CD4-positive, alpha-beta T cell treated with Interleukin-10 for 1 hour (primary cell): ENCODE measurements around the gene BAIAP3.
"Not testable (repeated sequence)": the region's sequence is repeated elsewhere in the genome, so short reads cannot be mapped to it uniquely, and the experiment has no call there.

Experiments
- DNase-seq: peaks from one replicate; pipeline ENCODE4 v3.0.0-alpha.2; 2020

Gene BAIAP3

DNA sequence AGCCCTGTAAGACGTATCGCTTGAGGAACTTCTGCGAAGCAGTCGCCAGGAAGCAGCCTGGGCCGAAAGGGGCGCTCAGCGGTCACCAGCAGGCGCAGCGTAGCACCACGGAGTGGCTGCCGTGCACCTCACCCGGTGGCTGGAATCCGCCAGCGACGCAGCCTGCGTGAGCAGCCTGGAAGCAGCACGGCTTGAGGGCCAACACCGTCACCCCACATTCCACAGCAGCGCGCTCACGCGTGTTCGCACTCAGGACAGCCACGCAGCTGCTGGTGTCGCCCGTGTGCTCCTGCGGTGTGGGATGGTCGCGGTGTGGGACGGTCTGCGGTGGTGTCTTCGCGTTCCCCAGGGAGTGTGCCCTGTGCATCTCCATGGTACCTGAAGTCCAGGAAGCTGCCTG lies 14.4 kb upstream of the BAIAP3 start:
- no peak for DNase-seq

DNA sequence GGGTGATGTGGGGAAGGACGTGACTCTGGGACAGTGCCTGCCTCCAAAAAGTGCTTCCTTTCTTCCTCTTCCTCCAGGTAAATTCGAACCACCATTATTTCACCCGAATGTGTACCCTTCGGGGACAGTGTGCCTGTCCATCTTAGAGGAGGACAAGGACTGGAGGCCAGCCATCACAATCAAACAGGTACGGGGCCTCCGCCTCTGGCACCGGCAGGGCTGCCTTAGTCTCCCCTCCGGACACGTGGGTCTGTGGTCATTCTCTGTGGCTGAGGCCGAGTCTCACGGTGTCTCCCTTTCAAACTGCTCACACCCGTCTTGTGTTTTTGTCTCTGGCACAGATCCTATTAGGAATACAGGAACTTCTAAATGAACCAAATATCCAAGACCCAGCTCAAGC lies 13.3 kb upstream of the BAIAP3 start:
- no peak for DNase-seq

DNA sequence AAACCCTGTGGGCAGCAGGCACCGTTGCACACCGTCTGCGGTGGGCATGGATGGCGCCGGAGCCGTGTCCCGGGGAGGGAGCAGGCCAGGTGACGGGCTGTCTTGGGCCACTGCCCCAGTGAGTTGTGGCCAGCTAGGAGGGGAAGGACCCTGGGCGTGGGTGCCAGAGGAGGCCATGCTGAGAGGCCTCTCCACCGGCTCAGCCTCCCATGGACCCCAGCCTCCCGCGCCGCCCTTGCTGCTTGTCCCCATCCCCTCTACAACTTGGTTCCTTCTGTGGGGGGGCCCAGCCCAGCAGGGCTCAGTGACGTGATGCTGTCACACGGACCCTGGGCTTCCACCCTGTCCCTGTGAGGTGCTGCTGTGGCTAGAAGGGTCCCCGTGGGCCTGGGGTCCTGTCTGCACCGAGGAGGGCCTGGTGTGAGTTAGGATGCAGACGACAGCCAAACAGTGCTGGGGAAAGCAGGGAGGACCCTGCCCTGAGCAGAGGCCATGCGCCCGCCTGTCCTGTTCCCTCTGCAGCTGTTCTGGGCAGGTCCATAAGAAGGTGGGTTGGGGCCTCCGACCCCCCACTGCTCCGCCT lies 12.7 kb upstream of the BAIAP3 start:
- no peak for DNase-seq

DNA sequence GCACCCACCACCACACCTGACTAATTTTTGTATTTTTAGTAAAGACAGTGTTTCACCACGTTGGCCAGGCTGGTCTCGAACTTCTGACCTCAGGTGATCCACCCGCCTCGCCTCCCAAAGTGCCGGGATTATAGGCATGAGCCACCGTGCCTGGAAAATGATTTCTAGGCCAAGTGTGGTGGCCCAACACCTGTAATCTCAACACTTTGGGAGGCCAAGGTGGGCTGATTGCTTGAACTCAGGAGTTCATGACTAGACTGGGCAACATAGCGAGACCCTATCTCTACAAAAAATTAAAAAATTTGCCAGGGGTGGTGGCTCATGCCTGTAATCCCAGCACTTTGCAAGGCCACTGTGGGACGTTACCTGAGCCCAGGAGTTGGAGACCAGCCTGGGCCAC lies 11.0 kb upstream of the BAIAP3 start:
- DNase-seq = no peak

DNA sequence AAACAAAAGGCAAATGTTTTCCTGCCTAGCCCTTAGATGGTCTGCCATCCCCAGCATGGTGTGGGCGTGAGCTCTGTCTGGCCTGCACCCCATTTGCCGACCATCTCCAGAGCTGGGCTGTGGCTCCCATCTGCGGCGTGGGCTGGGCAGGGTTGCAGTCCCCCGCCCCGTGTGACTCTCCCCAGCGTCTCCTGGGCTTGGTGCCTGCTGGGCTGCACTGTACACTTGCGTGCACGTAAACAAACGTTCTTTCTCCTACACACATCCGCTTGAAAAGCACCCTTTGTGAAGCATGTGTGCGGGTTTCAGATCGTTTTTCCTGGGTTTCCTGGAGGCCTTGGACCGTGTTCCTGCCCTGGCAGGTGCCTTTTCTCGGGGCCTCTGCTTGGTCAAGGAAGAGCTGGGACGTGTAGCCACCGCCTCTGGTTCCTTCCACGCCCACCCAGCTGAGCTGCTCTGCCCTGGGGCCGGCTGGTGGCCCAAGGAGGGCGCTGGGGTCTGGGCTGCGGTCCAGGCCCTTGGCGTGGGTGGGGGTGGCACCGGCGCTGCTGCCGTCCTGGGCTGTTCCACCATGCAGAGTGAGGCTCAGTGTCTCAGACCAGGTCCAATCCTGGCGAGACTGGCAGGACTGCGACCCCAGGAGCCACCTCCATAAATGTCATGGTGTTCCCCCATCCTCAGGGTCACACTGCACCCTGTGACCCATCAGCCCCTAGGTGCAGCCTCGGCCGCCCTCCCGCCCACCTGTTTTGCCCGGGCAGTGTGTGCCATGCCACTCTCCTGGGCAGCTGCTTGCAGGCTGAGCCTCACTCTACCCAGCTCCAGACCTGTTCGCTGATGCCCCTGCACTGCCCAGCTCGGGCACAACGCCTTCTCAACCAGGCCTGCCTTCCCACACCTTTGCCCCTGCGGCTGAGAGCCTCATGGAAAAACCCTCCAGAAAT lies 9.9 kb upstream of the BAIAP3 start:
- DNase-seq = no peak

DNA sequence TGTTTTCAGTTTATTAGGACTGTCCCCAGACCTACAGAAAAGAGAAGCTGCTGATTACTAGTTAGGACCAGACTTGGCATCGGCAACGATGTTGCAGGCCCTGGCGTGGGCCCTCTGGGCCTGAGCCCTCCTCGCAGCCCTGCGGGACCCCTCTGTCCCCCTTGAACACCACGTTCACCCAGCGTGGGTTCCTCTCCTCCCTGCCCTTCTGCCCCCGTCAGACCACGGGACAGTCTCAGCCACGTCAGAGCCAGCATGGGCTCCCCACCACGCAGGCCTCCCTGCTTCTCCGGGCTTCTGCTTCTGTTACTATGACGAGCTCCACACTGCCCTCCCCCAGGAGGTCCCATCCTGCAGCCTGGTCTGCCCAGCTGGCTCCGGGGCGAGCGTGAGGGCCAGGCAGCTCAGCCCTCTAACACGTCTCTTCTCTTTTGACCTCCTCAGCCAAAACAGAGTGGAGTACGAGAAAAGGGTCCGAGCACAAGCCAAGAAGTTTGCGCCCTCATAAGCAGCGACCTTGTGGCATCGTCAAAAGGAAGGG lies 9.1 kb upstream of the BAIAP3 start:
- no peak for DNase-seq

DNA sequence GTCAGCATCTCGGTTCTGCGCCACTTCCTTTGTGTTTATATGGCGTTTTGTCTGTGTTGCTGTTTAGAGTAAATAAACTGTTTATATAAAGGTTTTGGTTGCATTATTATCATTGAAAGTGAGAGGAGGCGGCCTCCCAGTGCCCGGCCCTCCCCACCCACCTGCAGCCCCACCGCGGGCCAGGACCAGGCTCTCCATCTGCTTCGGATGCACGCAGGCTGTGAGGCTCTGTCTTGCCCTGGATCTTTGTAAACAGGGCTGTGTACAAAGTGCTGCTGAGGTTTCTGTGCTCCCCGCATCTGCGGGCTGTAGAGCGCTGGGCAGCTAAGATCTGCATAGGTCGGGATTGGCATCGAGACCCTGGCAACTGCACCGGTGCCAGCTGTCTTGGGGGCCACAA lies 8.2 kb upstream of the BAIAP3 start:
- no peak for DNase-seq

DNA sequence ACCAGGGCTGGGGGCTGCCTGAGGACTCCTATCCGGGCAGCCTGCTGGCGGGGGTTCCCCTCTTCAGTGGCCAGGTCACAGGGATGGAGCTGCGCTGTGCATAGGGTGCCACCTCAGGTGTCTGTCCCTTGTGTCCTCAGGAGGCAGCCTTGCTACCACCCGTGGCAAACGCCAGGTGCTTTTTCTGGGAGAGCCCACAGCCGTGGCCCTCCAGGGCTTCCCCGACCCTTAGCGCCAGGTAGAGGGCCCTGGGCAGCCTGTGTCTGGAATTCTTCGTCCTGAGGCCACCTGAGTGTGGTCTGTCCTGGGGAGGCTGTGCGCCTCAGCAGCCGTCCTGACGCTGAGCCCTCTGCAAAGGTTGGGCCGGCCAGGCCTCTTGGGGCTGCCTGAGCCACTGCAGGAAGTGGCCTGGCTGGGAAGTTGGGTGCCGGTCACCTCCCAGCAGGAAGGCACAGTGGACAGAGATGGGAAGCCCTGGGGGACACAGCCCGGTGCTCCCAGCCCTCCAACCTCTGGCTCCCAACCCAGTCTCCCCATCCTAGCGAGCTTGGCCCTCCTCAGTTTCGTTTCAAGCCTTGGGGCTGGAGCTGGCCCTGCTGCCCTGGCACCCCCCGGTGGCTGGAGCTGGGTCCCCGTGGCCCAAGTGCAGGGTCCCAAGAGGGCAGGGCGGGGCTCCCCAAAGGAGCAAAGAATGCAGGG lies 7.6 kb upstream of the BAIAP3 start:
- no peak for DNase-seq

DNA sequence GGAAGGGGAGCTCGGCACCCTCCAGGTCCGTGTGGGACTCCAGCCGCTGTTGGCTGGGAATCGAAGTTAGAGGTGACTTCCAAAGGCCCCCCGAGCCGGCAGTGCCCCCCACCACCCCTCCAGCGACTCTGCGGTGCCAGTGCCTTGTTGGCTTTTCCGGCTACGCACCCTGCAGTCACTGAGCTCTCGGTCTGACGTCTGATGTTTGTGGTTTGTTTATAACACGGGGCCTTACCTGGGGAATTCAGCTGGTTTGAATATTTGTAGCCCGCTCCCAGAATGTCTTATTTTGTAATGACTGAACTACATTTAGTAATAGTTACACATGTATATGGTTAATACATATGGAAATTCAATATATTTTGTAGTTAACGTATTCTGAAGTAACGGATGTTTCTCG lies 7.1 kb upstream of the BAIAP3 start:
- no peak for DNase-seq

DNA sequence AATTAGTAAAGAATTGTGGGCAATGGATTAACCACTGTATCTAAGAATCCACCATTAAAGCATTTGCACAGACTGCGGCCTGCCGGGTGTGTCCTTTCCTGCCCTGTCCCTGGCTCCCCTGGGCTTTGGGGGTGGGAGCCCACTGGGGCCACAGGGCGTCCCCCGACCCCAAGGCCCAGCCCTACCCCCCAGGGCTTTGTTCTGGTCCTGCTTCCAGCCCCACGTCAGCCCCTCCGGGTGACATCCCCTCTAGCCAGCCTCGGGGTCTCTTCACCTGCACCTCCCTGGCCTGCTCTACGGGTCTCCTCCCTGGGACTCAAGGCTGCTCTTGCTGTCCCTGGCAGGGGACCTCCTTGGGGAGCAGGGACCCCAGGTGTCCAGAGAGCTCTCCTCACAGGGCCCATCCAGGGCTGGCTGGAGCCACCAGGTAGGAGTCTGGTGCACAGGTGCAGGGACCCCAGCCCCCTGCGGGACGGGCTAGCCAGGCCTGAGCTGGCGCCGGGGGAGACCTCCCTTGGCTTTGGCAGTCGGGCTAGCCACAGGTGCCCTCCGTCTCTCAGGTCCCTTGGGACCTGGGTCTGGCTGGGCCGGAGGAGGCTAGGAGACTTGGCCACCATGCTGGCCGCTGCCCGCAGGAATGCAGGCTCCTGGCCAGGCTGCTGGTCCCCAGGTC lies 6.4 kb upstream of the BAIAP3 start:
- no peak for DNase-seq

DNA sequence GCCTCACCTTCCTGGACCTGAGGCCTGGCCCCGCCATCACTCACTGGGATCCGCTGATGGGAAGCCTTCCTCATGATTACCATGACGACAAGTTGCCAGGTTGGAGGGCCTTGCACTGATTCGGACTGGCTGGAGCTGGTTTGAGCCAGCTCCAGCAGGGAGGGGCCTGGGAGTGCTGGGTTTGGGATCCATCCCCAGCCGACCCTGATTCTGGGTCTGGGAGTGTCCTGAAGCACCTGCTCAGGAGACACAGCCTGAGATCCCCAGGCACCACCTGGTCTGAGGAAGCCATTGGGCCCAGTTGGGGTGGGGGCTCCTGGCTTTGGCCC lies 5.9 kb upstream of the BAIAP3 start:
- DNase-seq = no peak

DNA sequence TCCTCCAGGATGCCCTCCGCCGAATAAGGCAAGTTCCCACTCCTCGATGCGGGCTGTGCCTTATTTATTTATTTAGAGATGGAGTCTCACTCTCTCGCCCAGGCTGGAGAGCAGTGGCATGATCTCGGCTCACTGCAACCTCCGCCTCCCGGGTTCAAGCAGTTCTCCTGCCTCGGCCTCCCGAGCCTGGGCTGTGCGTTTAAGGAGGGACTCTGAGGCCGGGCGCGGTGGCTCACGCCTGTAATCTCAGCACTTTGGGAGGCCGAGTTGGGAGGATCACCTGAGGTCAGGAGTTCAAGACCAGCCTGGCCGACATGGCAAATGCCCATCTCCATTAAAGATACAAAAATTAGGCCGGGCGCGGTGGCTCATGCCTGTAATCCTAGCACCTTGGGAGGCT lies 5.3 kb upstream of the BAIAP3 start:
- not testable (repeated sequence) for DNase-seq

DNA sequence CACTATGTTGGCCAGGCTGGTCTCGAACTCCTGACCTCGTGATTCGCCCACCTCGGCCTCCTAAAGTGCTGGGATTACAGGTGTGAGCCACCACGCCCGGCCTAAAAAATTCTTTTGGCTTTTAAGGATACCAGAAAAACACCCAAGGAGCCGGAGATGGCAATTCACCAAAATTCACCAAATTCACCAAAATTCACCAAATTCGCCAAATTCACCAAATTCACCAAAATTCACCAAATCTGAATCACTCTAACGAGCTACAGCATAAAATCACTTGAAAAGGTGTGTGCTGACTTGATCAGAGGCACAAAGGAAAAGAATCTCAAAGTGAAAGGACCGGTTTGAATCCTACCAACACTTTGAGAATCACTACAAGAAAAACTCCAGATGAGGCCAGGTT lies 4.5 kb upstream of the BAIAP3 start:
- not testable (repeated sequence) for DNase-seq

DNA sequence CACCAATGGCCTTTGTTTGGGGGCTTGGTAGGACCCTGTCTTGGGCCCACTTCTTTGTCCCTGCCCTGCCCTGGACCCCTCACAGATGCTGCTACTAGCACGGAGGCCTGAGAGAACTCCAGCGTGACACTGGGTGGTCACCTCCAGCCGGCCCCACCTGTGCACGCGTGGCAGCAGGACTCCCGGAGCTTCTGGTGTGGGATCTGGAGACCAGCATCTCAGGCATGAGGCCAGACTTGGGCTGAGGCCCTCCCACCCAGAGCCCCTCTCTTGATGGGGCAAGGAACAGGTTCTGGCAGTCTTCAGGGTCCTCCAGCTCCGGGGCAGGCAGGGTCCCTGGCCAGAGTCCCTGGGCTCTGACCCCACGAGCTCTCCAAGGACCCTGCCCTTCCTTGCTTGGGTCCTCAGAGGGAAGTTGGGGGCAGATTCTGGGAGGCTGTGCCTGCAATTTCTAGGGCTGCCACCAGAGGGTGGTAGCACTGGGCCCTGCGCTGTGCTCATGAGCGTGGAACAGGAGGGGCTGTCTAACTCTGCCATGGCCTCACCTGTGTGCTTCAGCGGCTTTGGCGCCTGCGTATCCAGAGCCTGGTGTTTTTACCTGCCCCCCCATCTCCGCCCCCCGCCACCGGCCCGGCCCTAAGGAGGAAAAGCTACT lies 3.1 kb upstream of the BAIAP3 start:
- no peak for DNase-seq

DNA sequence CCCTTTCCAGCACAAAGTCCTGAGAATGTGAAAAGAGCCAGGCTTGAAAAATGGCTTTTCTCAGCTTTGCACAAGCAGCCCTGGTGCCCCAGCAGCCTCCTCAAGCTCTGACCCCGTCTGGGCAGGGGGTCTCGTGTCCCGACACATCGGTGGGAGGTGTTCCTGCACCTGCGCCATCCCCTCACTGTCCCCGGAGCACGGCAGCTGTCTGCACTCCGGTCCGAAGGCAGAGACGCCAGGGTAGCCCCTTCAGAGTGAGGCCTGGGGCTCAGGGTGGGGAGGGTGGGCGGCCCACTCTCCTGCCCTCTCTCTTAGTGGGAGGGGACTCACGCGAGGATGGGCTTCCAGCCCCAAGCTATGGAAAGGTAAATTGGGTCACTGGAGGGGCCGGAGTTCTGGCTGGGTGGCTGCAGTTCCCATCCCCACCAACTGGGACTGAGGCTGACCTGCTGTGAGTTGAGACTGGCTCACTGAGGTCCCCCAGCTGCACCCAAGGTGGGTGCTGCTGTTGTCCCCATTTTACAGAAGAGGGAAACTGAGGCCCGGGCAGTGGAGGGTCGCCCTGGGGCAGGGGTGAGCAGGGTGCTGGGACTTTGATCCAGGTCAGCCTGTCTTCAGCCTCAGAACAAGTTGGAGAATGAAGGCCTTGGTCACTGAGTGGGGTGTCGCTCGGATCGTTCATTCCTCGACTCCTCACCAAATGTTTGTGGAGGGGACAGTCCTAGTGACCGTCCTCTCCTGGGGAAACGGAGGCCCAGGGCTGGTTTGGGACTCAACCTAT lies 2.3 kb upstream of the BAIAP3 start:
- DNase-seq = no peak

DNA sequence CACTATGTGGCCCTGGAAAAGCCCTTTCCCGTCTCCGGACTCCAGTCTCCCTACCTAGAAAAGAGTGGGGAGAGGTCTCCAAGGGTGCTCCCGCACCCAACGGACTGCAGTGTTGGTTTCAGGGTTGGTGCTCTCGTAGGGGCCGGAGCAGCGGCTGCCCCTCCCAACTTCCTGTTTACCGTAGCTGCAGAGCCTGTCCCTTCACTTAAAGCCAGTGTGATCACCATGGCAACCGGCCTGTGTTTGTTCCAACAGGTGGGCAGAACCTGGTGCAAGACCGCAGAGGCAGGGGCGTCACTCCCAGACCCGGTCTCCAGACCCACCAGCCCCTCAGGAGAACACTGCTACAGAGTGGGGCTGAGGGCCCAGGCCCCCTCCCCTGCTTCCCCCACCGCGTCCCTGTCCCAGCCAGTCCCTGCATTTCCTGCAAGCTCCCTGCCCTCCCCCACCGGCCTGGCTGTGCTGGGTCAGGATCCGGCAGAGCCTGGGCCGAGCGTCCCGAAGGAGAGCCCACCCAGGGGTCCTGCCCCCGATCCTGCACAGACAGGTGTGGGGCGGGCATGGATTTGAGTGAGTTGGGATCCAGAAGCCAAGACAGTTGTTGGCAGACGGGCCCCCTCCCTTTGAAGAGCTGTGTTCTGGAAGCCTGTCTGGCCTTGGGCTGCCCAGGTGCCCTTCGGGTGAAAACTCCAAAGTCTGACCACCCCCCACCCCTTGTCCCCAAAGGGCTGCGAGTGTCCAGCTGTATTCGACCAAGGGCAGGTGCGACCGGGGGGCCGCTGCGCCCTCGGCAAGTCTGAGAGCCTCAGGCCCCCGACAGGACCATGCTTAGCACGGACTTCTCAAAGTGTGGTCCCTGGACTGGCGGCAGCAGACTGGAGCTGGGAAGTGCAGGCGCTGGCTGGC lies 1.5 kb upstream of the BAIAP3 start:
- DNase-seq = peak; percentile 74

DNA sequence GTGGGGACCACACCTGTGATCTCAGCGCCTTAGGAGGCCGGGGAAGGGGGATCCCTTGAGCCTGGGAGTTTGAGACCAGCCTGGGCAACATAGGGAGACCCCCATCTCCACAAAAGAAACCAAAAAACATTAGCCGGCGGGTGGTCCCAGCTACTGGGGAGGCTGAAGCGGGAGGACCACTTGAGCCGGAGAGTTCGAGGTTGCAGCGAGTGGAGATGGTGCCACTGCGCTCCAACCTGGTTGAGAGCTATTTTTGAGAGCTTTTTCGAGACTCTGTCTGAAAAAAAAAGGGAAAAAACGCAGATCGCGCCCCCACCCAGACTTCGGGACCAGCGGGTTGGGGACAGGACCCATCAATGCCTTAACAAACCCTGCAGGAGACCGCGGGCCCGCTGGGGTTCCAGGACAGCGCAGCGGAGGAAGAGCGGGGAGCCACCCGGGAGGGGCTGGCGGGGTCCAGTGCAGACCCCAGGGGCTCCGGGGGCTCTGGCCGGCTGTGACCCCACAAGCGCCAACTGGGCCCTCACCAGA lies 762 bp upstream of the BAIAP3 start:
- DNase-seq = no peak

DNA sequence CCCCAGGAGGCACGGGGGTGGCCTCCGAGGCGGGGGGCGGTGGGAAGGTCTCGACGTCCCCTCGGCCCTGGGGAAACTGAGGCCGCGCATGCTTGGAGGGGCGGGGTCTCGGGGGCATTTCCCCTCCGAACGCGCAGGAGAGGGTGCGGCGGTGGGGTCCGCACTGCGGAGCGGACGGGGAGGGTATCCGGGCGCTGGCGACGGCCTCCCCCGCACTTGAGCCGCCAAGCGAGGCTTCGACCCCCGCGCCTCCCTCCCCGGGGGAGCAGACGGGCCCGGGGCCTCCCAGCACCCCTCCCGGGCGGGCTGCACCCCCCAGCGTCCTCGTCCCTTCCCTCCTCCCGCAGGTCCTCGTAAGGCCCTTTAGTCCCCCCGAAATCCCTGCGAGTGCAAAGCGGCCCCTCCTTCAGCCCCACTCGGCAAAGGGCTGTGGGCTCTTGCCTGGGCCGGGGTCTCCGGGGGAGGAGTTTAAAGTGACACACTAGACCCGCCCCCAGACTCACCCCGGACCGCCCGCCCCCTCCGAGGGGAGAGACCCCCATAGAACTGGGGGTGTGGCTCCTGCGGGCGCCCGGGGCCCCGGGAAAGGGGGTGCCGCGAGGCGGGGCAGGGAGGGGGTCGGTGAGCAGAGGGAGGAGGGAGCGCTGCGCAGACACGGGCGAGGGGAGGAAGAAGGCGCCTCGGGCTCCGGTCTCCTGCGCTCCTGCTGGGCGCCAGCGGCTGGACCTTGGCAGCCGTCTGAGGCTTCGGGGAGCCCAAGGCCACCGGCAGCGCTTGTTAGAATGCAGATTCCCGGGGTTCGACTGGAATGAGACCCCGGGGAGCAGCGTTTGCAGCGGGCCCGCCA lies 632 bp downstream of the BAIAP3 start:
- no peak for DNase-seq

DNA sequence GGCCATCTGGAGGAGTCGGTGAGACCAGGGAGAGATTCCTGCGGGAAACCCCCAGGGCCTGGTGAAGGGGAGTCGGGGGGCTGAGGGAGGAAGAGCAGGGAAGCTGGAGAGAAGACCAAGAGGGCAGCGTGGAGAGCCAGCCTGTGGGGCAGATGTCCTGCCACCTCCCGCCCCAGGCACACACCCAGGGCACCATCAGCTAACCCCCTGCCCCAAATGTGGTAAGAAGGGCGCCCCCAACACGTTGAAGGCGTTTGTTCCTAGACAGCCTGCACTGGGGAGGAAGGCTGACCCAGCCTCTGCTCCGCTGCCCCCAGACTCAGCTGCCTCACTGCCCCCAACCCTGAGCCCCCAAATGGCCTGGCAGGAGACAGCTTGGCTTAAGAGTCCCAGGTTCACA lies 1.3 kb downstream of the BAIAP3 start:
- DNase-seq = no peak
